Activated naive CD4-positive, alpha-beta T cell treated with anti-CD3 and anti-CD28 coated beads, Interleukin-2, amount 50 U/mL, for 24 hours (primary cell): ENCODE results near the gene ETV4.

Source experiments
- H3K27ac Mint-ChIP-seq: one replicate; pipeline ENCODE4 v1.8.0; 2021; ENCODE audit warnings: mild to moderate bottlenecking, mixed read lengths
- H3K27me3 Mint-ChIP-seq: one replicate; pipeline ENCODE4 v1.8.0; 2021; ENCODE audit warnings: mixed read lengths
- H3K36me3 Mint-ChIP-seq: one replicate; pipeline ENCODE4 v1.8.0; 2021; ENCODE audit warnings: mixed read lengths
- H3K4me1 Mint-ChIP-seq: one replicate; pipeline ENCODE4 v1.8.0; 2021; ENCODE audit warnings: mixed read lengths
- H3K4me3 Mint-ChIP-seq: one replicate; pipeline ENCODE4 v1.8.0; 2021; ENCODE audit warnings: mild to moderate bottlenecking, mixed read lengths
- H3K9me3 Mint-ChIP-seq: one replicate; pipeline ENCODE4 v1.8.0; 2021; ENCODE audit warnings: mixed read lengths

ETV4 gene

GRCh38 chr17:43546319-43547188 is at the start of gene ETV4:
Gene ETV4 (minus strand): TSS chr17:43546340. CDS start chr17:43545617, 723 bp downstream.
- Mint-ChIP-seq H3K27ac (peak within 1 kb of the TSS; percentile 59), H3K27me3 (peaks cover 34% of the 10 kb centered on the region), H3K4me1 (peaks cover 24% of the 10 kb centered on the region), H3K36me3 (no peaks in the 10 kb centered on the region), H3K9me3 (no peaks in the 10 kb centered on the region), H3K4me3 (peak within 1 kb of the TSS; percentile 91)

DNA sequence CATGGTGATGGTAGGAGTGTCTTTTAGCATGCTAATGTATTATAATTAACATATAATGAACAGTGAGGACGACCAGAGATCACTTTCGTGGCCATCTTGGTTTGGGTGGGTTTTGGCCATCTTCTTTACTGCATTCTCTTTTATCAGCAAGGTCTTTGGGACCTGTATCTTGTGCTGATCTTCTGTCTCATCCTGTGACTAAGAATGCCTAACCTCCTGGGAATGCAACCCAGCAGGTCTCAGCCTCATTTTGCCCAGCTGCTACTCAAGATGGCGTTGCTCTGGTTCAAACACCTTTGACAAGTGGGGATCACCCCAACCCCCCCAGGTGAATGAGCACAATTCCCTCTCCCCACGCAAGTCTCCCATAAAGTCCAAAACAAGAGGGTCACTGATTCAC is 49.3 kb upstream of the ETV4 start:
- no peak overlapping the region for H3K27ac Mint-ChIP-seq
- H3K4me1 Mint-ChIP-seq = no peaks in the 10 kb centered on the region
- H3K9me3 Mint-ChIP-seq = no peaks in the 10 kb centered on the region
- H3K36me3 Mint-ChIP-seq = no peaks in the 10 kb centered on the region
- no peak overlapping the region for H3K4me3 Mint-ChIP-seq
- H3K27me3 Mint-ChIP-seq = no peaks in the 10 kb centered on the region

GRCh38 chr17:43591779-43592562 is 45.8 kb upstream of the ETV4 start:
- Mint-ChIP-seq H3K4me3 (no peak overlapping the region), H3K27ac (no peak overlapping the region), H3K9me3 (no peaks in the 10 kb centered on the region), H3K36me3 (no peaks in the 10 kb centered on the region), H3K4me1 (no peaks in the 10 kb centered on the region), H3K27me3 (no peaks in the 10 kb centered on the region)

GRCh38 chr17:43591001-43591400 is 44.9 kb upstream of the ETV4 start:
- no peak overlapping the region for H3K4me3 Mint-ChIP-seq
- H3K4me1 Mint-ChIP-seq = no peaks in the 10 kb centered on the region
- no peak overlapping the region for H3K27ac Mint-ChIP-seq
- no peaks in the 10 kb centered on the region for H3K36me3 Mint-ChIP-seq
- no peaks in the 10 kb centered on the region for H3K9me3 Mint-ChIP-seq
- H3K27me3 Mint-ChIP-seq = no peaks in the 10 kb centered on the region

DNA sequence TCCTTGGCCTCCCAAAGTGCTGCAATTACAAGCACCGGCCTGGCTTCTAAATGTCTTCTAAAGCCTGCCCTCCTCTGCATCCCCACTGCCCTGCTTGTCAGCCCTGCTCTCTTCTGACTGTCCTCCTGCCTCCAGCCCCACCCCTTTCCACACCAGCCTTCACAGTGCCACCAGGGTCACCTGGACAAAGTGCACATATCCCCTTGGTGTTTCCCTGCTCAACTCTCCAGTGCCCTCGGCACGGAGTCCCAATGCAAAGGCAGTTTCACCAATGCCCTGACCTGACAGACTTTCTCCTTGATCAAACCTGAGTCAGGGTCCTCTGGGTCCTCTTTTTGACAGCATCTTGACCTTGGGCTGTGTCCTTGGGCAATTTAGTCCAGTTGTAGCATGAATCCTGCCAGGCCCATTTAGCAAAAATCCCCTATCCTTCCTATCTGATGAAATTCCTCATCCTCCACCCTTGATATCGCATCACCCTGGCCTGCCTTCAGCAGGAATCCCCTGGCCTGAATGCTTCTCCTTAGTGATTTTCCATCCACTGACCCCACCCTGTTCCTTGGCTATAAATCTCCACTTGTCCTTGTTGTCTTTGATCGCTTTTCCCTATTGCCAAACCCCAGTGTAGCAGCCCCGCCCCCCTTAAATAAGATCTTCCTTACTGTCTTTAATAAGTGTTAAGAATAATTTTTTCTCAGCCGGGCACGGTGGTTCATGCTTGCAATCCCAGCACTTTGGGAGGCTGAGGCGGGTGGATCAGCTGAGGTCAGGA is 42.7 kb upstream of the ETV4 start:
- Mint-ChIP-seq H3K4me1 (no peaks in the 10 kb centered on the region), H3K27ac (no peak overlapping the region), H3K9me3 (no peaks in the 10 kb centered on the region)

DNA sequence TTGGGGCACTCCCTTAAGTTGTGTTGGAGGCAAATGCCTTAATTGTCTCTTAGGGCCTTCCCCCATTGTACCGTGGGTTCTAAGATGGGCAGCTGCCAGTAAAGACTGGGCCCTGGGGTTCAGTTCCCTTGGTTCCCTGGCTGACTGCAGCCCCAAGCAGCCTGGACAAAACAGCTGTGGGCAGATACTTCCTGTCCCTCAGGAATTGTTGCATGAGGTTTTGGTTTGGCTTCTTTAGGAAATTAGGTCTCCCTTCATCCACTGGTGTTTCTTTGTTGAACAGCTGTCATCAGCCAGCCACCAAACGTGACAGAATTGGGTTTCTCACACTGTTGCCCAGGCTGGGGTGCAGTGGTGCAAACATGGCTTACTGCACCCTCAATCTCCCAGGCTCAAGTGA is 42.0 kb upstream of the ETV4 start:
- Mint-ChIP-seq H3K27ac (no peak overlapping the region), H3K4me1 (no peaks in the 10 kb centered on the region), H3K4me3 (no peak overlapping the region), H3K9me3 (no peaks in the 10 kb centered on the region), H3K36me3 (no peaks in the 10 kb centered on the region), H3K27me3 (peaks cover 3% of the 10 kb centered on the region)

More for the DNA sequence above, 42.7 kb upstream of the ETV4 start:
- no peak overlapping the region for H3K4me3 Mint-ChIP-seq
- no peaks in the 10 kb centered on the region for H3K36me3 Mint-ChIP-seq
- H3K27me3 Mint-ChIP-seq = no peaks in the 10 kb centered on the region

DNA sequence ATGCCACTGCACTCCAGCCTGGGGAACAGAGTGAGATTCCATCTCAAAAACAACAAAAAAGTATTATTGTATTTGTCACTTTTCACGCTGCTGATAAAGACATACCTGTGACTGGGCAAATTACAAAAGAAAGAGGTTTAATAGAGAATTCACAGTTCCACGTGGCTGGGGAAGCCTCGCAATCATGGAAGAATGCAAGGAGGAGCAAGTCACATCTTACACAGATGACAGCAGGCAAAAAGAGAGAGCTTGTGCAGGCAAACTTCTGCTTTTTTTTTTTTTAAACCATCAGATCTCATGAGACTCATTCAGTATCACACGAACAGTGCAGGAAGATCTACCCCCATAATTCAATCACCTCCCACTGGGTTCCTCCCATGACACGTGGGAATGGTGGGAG is 41.5 kb upstream of the ETV4 start:
- Mint-ChIP-seq H3K36me3 (no peaks in the 10 kb centered on the region), H3K27me3 (peaks cover 3% of the 10 kb centered on the region), H3K9me3 (no peaks in the 10 kb centered on the region), H3K4me3 (no peak overlapping the region), H3K27ac (no peak overlapping the region), H3K4me1 (no peaks in the 10 kb centered on the region)

GRCh38 chr17:43584666-43585102 is 38.5 kb upstream of the ETV4 start:
- Mint-ChIP-seq H3K27me3 (peaks cover 3% of the 10 kb centered on the region), H3K9me3 (no peaks in the 10 kb centered on the region), H3K4me3 (no peak overlapping the region), H3K27ac (no peak overlapping the region), H3K36me3 (no peaks in the 10 kb centered on the region), H3K4me1 (peaks cover under 1% of the 10 kb centered on the region)

DNA sequence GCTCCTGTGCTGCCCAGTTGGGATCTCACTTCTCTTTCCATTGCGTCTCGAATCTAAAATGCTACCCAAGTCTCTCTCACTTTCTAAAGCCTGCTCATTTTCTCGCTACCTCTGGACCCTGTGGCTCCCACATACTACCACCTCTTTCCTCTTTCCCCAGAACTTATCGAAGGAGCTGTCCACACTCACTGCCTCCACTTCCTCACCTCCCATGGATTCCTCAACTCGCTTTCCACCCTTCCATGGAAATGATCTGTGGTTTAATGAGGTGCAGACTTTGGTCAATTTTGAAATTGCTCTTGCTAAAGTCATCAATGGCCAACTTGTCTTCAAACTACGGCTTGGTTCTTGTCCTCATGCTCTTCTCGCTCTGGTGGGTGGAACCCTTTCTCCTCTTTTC is 37.2 kb upstream of the ETV4 start:
- peaks cover 3% of the 10 kb centered on the region for H3K27me3 Mint-ChIP-seq
- H3K4me3 Mint-ChIP-seq = no peak overlapping the region
- H3K9me3 Mint-ChIP-seq = no peaks in the 10 kb centered on the region
- H3K4me1 Mint-ChIP-seq = peaks cover 14% of the 10 kb centered on the region
- H3K27ac Mint-ChIP-seq = peak overlapping the region; percentile 19
- H3K36me3 Mint-ChIP-seq = no peaks in the 10 kb centered on the region

DNA sequence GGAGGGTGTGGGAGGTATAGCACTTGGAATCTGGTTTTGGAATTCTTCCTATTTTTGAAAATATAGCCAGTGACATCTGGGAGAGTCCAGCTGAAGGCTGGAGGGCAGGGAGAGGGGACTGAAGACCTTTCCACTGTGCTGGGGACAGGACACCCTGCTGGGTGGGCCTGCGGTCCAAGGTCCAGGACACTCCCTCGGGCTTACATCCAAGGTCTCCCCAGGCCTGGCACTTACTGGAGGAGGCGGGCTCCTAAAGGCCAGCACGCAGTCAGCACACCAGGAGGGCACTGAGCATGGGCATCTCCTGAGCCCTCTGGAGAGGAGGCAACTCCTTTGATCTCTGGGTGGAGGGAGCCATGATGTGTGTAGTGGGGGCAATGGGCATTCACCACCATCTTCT is 35.5 kb upstream of the ETV4 start:
- Mint-ChIP-seq H3K36me3 (no peaks in the 10 kb centered on the region), H3K9me3 (no peaks in the 10 kb centered on the region), H3K27ac (no peak overlapping the region), H3K4me3 (no peak overlapping the region), H3K4me1 (peaks cover 18% of the 10 kb centered on the region), H3K27me3 (peaks cover 3% of the 10 kb centered on the region)

GRCh38 chr17:43581130-43581529 is 35.0 kb upstream of the ETV4 start:
- no peaks in the 10 kb centered on the region for H3K9me3 Mint-ChIP-seq
- H3K27me3 Mint-ChIP-seq = peaks cover 3% of the 10 kb centered on the region
- peaks cover 18% of the 10 kb centered on the region for H3K4me1 Mint-ChIP-seq
- H3K27ac Mint-ChIP-seq = no peak overlapping the region
- no peak overlapping the region for H3K4me3 Mint-ChIP-seq
- no peaks in the 10 kb centered on the region for H3K36me3 Mint-ChIP-seq

DNA sequence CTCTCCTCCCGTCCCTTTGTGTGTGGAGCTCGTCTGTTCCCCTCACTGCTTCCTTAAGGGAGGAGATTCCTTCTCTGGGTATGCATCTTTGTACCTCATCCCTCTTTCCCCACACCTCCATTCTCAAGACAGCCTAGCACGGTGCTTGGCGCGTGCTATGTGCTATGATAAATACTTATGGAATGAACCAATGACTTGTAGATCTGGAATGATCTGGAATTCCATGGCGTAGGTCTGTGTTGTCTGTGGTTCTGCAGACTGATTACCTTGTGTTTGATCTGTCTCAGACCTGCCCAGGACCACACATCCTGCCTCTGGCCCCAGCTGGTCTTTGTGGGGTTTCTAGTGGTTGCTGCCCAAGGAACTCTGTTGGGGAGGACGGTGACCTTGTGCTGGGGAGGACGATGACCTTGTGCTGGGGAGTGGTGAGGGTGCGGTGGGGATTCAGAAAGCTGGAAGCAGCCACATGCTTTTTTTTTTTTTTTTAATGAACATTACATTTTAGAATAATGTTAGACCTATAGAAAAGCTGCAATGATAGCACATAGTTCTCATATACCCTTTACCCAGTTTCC is 33.5 kb upstream of the ETV4 start:
- Mint-ChIP-seq H3K36me3 (no peaks in the 10 kb centered on the region), H3K27me3 (peaks cover 4% of the 10 kb centered on the region), H3K4me3 (no peak overlapping the region), H3K9me3 (no peaks in the 10 kb centered on the region), H3K4me1 (peaks cover 18% of the 10 kb centered on the region), H3K27ac (no peak overlapping the region)

DNA sequence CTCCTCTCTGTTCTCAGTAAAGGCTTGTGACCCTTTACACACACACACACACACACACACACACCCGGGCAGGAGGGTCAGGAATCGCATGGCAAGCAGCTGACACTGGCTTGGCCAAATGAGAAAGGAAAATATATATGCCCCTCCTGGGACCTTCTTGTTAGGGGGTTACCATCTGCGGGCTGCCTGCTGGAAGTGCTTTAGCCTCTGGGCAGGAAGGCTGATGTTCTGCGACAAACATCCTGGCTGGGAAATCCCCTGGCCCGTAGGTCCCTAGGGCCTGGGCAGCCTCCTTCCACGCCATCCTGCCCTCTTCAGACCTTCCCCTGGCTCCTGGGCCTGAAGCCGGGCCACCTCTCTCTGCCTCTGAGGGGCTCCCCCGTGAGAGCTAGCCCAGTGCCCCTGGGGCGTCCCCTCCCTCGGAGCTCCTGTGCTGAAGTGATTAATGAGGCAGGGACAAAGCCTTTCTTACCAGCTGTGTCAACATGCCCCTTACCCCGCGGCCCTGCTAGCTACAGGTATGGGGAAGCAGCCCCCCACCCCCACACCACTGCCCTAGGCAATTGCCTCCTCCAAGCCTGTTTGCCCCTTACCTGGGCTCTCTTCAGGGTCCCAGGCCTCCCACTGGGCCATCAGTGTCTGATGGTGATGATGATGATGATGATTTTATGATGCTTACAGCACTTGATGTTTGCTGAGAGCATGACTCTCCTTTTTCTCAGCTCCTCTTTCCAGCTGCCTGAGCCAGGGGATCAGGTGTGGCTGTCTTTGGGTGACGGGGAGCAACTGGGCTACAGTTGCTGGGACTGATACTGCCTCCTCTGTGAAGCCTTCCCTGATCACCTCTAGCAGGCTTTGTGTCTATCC is 32.8 kb upstream of the ETV4 start:
- H3K27me3 Mint-ChIP-seq = peaks cover 5% of the 10 kb centered on the region
- H3K4me3 Mint-ChIP-seq = no peak overlapping the region
- H3K36me3 Mint-ChIP-seq = no peaks in the 10 kb centered on the region
- peaks cover 18% of the 10 kb centered on the region for H3K4me1 Mint-ChIP-seq
- H3K27ac Mint-ChIP-seq = no peak overlapping the region
- H3K9me3 Mint-ChIP-seq = no peaks in the 10 kb centered on the region

DNA sequence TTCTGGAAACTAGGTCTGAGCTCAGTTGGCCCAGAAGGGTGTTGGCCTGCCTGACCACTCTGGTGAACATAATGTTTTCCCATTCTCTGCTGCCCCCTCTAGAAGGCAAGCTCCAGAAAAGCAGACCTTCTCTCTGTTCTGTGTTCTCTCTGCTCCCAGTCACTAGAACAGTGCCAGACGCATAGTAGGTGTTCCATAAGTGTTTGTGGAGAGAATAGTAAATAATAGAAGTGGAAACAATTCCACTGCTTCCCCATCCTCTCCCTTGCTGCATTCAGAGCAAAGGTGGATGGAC is 32.2 kb upstream of the ETV4 start:
- H3K27ac Mint-ChIP-seq = no peak overlapping the region
- no peak overlapping the region for H3K4me3 Mint-ChIP-seq
- no peaks in the 10 kb centered on the region for H3K9me3 Mint-ChIP-seq
- peaks cover 18% of the 10 kb centered on the region for H3K4me1 Mint-ChIP-seq
- H3K27me3 Mint-ChIP-seq = peaks cover 2% of the 10 kb centered on the region
- no peaks in the 10 kb centered on the region for H3K36me3 Mint-ChIP-seq
